HG03280 (cell line): Measurements from ENCODE around the gene GDPD4.

Experiments used
- ATAC-seq: cut with Tn5 transposase; IDR thresholded peaks from one replicate; pipeline ENCODE4 v1.9.1; 2021; ENCODE audit warnings: mild to moderate bottlenecking, moderate library complexity; ENCODE audit not compliant: unreplicated experiment

Gene GDPD4

DNA sequence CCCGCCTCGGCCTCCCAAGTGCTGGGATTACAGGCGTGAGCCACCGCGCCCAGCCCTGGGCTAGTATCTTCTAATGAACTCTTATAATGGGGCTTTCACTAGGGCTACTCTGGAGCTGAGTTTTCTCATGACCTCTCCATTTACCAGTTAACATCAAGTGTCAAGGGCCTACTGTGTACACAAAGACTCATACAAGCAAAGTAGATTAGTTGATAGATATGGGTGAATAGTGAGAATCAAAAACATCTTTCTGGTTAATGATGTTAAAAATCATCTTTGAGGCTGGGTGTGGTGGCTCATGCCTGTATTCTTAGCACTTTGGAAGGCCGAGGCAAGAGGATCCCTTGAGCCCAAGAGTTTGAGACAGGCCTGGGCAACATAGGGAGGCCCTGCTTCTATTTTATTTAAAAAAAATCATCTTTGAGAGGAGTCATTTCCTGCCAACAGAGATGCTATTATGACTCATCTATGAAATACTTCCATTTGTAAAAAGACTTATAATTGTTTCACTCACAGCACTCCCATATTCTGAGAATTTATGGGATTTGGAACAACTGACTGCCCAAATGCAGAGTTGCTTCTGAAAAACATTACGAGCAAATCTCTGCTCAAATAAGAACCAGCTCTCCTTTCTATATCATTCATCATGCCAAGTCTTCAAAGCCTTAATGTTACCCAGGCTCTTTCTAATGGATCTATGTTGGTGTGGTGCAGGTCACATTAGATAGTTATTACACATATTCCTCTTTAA, 57.0 kb downstream of the GDPD4 start:
- no peak for ATAC-seq

DNA sequence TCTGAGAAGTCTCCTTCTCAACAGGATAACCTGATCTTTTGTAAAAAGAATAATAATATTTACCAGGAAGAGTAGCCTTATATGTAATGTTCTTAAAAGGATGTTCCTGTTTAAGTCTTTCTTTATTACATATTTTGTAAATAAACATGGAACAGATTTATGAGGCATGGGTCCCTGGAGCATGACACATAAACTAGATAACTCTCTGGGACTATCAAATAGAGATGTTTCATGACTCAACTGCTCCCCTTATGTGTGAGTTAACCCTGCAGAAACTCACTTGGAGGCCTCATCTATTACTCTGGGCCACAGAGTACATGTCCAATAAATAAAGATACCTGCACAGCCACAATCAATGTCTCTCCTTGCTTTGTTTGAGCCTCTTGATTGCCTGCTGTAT, 64.6 kb downstream of the GDPD4 start:
- ATAC-seq, result no peak

DNA sequence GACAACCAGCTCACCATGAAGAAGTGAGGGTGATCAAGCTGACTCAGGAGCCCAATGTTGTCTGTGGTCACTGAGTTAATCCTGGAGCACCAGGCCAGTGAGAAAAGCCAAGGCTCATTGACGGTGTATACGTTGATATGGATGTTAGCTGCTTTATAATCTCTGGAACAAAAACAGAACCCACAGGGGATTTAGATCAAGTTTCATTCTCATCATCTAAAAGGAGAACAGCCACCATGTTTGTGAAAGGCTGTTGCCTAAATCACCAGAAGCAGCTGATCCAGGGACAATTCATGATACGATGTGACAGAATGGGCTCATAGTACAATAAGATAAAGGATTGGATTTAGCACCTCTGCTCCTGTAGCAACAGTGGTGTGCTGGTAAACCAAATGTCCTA, 68.5 kb downstream of the GDPD4 start:
- no peak for ATAC-seq

DNA sequence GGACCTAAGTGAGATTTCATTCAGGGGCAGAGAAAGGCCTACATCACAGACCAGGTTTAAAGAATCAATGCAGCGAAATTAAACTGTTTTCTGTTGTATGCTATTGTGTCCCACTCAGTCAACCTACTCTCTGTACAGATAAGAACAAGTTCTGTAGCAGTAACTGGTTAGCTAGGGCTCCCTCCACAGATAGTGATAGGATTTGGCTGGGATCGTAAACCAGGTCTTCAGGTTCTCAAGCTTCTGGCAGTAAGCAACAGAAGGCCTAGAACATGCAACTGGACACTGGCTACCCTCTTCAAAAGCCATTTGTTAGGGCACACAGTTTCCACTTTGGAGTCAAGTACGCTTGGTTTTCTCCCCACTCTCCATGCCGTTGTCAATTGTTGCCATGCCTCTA, 69.2 kb downstream of the GDPD4 start:
- no peak for ATAC-seq

DNA sequence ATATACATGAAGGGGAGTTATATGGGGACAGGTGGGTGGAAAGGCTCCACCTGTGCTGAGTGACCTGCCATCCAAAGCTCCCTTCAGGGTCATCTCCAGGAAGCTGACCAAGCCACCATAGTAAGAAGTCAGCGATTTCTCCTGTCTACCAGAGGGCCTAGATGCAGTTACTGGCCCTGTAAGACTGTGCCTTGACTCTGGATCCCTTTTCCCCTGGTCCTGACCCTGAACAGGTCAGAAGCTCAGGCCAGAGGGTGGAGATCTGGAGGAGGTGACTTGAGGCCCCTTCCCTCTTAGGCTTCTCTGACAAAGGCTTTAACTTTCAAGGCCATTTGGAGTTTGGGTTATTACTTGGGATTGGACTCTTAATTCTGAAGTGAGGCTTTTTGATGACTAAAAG, 69.7 kb downstream of the GDPD4 start:
- no peak for ATAC-seq

DNA sequence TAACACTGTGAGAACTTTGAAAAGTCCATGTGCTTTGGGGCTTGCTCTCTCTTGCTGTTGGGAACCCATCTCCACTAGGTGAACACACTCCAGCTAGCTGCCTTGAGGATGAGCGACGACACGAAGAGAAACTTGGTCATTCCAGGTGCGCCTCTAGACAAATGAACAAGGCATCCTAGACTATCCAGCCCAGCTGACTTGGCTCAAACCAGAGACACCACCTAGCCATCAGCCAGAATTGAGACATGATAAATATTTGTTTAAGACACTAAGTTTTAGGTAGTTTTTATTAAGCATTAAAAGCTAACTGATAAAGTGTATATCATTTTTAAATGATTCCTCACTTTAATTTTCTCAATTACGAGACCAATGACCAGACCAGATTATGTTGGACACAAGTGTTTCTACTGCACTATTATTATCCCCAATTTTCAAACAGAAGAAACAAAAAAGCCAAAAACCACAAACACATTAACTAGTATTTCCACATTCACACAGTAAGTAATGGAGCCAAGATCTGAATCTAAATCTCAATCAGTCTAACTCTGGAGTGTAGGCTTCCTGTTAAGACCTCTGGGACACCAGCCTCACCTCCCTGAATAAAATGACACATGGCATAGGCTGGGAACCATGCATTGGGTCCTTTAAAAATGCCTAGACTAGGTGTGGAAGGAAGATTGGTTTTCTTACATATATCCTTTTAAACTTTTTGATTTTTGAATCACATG, 70.4 kb downstream of the GDPD4 start:
- no peak for ATAC-seq

DNA sequence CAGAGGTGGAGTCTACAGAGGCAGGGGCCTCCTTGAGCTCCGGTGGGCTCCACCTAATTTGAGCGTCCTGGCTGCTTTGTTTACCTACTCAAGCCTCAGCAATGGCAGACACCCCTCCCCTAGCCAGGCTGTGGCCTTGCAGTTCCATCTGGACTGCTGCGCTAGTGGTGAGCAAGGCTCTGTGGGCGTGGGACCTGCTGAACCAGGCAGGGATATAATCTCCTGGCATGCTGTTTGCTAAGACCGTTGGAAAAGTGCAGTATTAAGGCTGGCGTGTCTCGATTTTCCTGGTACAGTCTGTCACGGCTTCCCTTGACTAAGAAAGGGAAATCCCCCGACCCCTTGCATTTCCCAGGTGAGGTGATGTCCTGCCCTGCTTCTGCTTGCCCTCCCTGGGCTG, 77.7 kb downstream of the GDPD4 start:
- ATAC-seq, result no peak

DNA sequence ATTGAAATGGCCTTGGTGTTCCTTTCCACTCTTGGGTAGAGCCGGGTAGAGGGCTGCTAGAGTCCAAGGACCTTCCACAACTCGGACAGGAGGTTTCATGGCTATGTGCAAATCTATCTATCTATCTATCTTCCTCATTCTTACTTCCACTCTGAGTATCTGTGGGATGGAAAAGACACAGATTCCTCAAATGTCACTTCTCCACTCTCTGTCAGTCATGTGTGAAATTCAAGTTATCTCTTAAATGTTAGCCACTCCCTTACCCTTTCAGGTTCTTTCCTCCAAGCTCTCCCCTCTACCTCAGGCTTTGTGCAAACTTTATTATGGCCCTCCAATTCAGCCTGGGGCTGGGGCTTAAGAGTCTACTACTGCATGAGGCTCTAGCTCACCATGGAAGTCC, 84.3 kb downstream of the GDPD4 start:
- no peak for ATAC-seq

DNA sequence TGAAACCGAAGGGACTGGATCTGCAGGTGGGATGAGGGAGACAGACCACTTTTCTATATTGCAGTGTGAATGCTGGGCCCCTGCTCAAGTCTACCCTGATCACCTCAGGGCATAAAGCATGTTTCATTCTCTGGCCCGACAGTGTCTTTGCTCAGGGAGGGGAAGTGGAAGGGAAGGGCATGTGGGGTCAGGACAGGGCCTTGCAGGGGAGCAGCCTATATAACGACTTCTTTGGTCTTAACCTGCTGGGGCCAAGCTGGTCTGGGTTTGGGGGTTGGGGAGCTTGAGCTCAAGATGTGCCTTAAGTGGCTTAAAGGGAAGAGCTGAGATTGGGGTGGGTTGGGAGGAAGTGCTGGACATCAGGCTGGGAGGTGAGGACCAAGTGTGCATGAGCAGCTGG, 86.4 kb downstream of the GDPD4 start:
- no peak for ATAC-seq

DNA sequence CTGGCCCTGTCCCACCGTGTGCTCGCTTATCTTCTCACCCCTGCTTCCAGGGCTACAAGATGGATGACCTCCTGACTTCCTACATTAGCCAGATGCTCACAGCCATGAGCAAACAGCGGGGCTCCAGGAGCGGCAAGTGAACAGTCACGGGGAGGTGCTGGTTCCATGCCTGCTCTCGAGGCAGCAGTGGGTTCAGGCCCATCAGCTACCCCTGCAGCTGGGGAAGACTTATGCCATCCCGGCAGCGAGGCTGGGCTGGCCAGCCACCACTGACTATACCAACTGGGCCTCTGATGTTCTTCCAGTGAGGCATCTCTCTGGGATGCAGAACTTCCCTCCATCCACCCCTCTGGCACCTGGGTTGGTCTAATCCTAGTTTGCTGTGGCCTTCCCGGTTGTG, 86.9 kb downstream of the GDPD4 start:
- ATAC-seq, result no peak

DNA sequence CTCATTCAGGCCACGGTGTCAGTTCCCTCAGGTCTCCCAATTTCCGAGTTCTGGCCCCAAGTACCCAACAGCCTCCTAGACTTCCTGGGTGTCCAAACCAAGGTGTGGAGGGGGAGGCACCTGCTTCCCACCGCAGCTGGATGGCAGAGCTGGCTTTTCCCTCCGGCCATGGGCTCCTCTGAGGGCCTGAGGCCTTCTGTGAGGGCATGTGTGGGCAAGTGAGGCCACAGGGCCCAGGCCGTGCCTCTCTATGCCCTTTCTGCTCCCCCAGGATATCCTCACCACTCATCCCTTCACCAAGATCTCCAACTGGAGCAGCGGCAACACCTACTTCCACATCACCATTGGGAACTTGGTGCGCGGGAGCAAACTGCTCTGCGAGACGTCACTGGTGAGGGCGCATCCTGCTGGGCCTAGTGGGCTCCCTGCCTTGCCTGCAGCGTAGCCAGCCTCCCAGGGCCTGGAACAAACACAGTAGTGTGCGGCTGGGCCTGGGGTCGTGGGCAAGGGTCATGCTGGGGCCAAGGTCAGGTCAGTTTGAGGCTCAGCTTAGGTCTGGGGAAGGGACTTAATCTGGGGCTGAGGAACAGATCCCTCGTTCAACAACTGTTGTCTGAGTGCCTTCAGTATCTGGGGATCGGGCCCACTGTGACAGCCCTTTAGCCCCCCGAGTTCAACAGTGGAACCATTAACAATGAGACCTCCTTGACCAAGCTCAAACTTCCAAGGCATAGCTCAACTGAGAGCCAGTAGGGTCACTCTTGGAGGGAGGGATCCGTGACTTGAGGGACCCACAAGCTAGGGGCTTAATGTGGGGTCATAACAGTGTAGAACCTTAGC, 87.7 kb downstream of the GDPD4 start:
- no peak for ATAC-seq

DNA sequence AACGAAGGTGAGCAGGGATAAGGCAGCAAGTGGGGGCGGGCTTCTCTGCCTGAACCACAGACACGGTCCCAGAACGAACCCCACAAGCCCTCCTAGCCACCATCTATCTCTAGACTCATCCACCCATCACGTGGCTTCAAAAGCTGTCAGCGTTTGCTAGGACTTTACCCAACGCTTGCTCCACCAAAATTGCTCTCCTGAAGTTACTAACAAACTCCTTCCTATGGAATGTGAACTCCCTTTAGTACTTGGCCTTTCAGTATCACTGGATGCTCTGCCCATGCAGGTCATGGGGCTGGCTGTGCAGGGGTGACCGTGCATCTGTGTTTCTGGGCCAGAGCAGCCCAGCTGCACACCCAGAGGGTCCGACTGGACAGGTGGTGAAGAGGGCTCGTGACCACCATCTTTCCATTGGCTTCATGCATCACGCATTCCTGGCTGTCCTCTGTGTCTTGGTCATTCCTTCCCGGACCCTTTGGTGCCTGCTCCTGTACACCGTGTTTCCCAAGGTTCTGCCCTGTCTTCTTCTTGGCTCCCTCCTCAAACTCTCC, 88.4 kb downstream of the GDPD4 start:
- no peak for ATAC-seq

DNA sequence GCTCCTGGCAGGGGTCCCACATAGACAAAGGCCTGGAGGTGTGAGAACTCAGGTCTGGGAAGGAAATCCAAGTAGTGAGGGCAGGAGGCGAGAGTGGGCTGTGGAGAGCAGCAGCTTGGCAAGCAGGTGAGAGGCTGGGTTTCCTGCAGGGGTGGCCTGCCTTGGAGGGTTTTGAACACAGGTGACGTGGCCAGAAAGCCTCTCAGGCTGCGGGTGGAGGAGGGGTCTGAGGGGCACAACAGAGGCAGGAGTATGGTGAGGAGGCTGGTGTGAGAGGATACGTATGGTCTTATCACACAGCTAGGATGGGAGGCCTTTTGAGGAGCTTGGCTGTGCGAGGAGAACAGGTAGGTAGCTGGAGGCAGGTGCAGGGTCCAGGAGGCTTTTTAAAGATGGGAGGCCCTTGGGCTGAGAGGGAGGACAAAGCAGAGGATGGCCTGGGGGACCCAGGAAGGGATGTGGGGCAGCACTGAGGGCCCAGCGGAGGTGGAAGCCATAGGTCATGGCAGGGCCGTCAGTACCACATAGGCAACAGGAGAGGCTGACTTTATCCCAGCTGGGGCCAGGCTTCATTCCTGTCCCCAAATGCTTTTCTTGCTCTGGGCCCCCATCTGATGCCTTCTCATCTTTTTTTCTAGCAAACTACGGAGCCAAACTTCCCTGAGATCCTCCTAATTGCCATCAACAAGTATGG, 89.0 kb downstream of the GDPD4 start:
- ATAC-seq, result no peak

DNA sequence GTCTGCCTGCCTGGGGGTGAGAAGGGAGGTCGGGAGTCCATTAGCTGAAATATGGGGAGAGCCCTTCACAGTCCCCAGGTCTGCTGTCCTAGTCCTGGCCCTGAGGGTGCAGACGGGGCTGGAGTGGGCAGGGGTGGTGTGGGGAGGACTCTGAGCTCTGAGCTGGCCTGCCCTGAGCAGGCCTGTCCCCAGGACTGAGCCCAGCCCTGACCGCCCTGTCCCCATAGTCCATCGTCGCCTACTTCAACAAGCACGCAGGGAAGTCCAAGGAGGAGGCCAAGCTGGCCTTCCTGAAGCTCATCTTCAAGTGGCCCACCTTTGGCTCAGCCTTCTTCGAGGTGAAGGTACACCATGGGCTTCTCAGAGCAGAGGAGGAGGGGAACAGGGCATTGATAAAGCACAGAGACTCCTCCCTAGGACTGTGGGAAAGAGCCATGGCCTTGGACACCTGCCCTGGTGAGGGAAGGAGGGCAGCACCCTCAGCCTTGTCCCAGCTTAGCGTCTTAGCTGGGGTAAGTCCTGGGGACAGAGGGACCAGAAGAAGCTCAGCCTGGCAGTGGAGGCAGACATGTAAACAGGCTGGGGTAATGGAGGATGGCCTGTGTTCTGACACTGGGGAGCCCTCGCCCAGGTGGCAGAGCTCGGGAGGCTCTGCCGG, 89.8 kb downstream of the GDPD4 start:
- no peak for ATAC-seq

DNA sequence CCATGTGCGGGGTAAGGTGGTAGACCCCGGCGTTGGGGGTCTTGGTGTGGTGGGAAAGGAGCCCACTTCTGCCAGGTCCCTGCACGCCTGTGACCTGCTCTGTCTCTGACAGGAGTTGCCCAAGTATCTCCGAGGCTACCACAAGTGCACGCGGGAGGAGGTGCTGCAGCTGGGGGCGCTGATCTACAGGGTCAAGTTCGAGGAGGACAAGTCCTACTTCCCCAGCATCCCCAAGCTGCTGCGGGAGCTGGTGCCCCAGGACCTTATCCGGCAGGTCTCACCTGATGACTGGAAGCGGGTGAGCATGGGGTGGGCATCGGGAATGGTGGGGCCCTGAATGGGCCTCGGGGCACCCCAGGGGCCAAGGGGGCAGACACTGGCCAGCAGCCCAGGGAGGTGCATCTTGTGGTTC, 90.4 kb downstream of the GDPD4 start:
- no peak for ATAC-seq

DNA sequence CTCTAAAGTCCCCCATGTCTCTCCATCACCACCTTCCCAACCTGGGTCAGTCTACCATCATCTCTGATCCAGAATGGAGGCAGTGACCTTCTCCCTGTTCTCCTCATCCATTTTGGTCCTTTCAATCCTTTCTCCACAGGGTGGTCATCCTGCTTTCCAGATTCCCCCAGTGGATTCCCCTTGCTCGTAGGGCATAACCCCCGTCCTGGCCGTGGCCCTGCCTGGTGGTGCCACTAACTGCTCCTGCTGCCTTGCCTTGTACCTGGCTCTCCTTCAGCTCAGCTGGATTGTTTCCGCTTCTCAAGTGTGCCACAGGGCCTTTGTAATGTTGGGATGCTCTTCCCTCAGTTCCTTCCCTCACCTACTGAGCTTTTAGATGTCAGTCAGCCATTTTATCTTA, 91.8 kb downstream of the GDPD4 start:
- no peak for ATAC-seq

DNA sequence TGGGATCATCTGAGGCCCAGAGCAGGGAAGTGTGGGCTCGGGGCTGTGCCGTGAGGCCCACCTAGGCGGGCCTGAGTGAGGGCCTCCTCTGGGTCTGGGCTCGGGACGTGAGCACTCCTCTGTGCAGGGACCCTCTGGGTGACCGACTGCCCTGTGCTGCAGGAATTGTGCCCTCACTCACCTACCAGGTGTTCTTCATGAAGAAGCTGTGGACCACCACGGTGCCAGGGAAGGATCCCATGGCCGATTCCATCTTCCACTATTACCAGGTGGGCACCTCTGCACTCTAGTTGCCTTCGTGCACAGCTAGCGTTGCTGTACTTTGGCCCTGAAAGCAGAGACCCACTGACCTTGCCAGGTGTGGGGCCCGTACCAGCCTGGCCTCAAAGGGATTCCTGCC, 93.0 kb downstream of the GDPD4 start:
- ATAC-seq, result no peak

DNA sequence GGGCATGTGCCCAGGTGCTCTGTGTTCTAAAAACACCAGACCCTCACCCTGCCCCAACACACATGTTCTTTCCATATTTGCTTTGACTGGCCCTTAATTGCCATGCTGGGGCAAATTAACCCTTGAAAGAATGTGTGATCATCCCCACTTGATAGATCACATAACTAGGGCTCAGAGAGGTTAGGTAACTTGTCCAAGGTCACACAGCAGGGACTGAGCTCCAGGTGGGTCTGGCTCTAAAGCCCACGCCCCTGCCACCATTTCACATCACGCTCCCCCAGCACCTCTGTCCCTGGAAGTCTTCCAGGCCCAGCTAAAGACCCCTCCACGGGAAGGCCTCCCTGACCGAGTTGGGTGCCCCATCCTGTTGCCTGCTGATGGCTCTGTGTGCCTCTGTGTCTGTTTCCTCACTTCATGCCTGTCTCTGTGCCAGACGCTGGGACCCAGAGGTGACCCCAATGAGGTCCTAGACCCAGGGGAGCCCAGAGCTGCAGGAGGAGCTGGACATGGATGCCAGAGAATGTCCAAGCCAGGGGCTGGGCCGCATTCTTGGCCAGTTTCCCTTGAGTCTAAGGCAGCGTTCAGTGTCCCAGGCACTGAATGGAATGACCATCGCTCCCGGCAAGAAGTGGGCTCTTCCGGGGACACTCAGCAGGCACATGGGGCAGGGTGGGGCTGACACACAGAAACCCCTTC, 93.7 kb downstream of the GDPD4 start:
- no peak for ATAC-seq

DNA sequence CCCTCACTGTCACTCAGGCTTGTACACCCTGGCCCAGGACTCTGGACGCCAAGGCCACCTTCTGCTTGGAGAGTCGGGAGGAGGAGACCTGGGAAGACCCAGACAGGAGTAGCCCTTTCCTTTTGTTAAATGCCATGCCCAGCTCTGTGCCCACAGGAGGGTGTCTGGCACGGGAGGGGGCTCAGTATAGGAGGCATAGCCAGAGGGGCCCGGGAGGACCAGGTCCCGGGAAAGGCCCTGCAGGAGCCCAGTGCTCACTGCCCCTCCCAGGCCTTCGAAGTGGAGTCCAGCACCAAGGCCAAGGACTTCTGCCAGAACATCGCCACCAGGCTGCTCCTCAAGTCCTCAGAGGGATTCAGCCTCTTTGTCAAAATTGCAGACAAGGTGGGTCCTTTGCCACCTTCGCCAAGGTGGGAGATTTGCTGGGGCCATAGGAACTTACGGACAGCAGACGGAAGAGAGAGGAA, 94.4 kb downstream of the GDPD4 start:
- ATAC-seq, result no peak
